Cerebellar nuclear complex (tissue), 1 donor: ENCODE data around the gene TSPAN3.
A peak's percentile ranks its signal among the peaks of the same experiment; 100 is the strongest.

ENCODE experiments used
- DNase-seq, 2 experiments: peaks; one replicate each; lab custom pipeline; 2025; lab: John Stamatoyannopoulos, UW

TSPAN3 gene

GRCh38 chr15:77084436-77084835, 13.5 kb upstream of the TSPAN3 start:
- DNase-seq: no peak

GRCh38 chr15:77083381-77084160, 12.7 kb upstream of the TSPAN3 start:
- DNase-seq: peak; percentile 8 to 49

GRCh38 chr15:77081971-77082370, 11.1 kb upstream of the TSPAN3 start:
- DNase-seq: no peak

GRCh38 chr15:77076323-77076915, 5.5 kb upstream of the TSPAN3 start:
- DNase-seq: no peak

GRCh38 chr15:77075528-77075927, 4.6 kb upstream of the TSPAN3 start:
- DNase-seq: no peak

- DNase-seq: no peak
Measured at GRCh38 chr15:77074350-77074749, 3.4 kb upstream of the TSPAN3 start.

- DNase-seq: no peak
Measured at GRCh38 chr15:77071305-77072223, 655 bp upstream of the TSPAN3 start.

GRCh38 chr15:77070180-77070494, 772 bp downstream of the TSPAN3 start:
- no peak for DNase-seq

GRCh38 chr15:77069521-77070121, 1.3 kb downstream of the TSPAN3 start:
- no peak for DNase-seq

- no peak for DNase-seq
Measured at GRCh38 chr15:77068633-77069032, 2.3 kb downstream of the TSPAN3 start.

GRCh38 chr15:77067691-77068367, 3.1 kb downstream of the TSPAN3 start:
- no peak for DNase-seq

- no peak for DNase-seq
Measured at GRCh38 chr15:77066971-77067690, 3.8 kb downstream of the TSPAN3 start.

GRCh38 chr15:77064539-77065308, 6.2 kb downstream of the TSPAN3 start:
- no peak for DNase-seq

- no peak for DNase-seq
Measured at GRCh38 chr15:77064063-77064462, 6.8 kb downstream of the TSPAN3 start.

- DNase-seq: no peak
Measured at GRCh38 chr15:77063249-77063648, 7.7 kb downstream of the TSPAN3 start.

- no peak for DNase-seq
Measured at GRCh38 chr15:77060546-77060945, 10.4 kb downstream of the TSPAN3 start.

- no peak for DNase-seq
Measured at GRCh38 chr15:77059786-77060361, 11.0 kb downstream of the TSPAN3 start.

- no peak for DNase-seq
Measured at GRCh38 chr15:77058468-77058867, 12.4 kb downstream of the TSPAN3 start.

- no peak for DNase-seq
Measured at GRCh38 chr15:77057685-77058084, 13.2 kb downstream of the TSPAN3 start.

GRCh38 chr15:77057072-77057471, 13.8 kb downstream of the TSPAN3 start:
- no peak for DNase-seq
